Measurements from ENCODE around the gene SNCB. TPM values are rescaled to one million over a fixed set of nuclear protein-coding genes. Genes with fewer than 3 reads are reported as not detected.
A peak's percentile ranks its signal among the peaks of the same experiment; 100 is the strongest.

The SNCB gene
- total RNA-seq, 2 experiments from 2014 or later: not detected

DNA sequence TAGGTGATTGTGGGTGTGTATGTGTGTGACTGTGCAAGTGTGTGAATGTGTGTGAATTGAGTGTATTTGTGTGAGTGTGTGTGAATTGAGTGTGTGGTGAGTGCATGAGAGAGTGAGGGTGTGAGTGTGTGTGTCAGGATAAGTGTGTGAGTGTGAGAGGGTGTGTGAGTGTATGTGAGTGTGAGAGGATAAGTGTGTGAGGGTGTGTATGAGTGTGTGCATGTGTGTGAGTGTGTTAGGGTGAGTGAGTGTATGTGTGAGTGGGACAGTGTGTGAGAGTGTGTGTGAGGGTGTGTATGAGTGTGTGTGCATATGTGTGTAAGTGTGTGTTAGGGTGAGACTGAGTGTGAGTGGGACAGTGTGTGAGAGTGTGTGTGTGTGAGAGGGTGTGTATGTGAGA, 42.0 kb downstream of the SNCB start:
- peaks cover 4% of the 10 kb centered on the region for H3K9me3 Mint-ChIP-seq
- intact Hi-C loops (cut with micrococcal nuclease): no loop called here
- CTCF ChIA-PET: no interaction called here

DNA sequence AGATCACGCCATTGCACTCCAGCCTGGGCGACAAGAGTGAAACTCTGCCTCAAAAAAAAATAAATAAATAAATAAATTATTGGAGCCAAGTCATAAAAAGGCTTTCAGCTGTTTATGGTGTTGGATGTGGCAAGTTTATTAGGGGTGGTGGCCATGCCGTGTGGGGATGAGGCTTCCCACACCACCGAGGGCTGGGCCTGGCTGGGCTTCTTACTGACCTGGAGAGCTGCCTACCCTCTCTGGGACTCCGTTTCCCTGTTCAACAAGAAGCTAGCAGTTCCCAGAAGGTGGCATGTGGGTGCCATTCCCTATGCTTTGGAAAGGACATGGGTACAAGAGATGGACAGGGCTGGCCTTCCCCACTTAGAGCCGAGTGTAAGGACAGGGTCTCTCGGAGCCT, 42.9 kb downstream of the SNCB start:
- intact Hi-C loops (cut with micrococcal nuclease): no loop called here
- H3K4me3 Mint-ChIP-seq: no peak overlapping the region
- no peak for DNase-seq
- no peak overlapping the region for H3K27ac Mint-ChIP-seq
- H3K9me3 Mint-ChIP-seq: peaks cover 4% of the 10 kb centered on the region
- H3K27me3 Mint-ChIP-seq (ENCODE audit: low read depth): no peaks in the 10 kb centered on the region
- no peaks in the 10 kb centered on the region for H3K4me1 Mint-ChIP-seq (ENCODE audit: low read depth)
- no peaks in the 10 kb centered on the region for H3K36me3 Mint-ChIP-seq (ENCODE audit: low read depth)
- CTCF ChIA-PET: interaction anchor here (0.6 to 1.0 kb wide), 3 partner anchors 9 to 14 kb away, joined by 3 read pairs; no protein-coding TSS in a partner anchor

More for the DNA sequence above, 42.0 kb downstream of the SNCB start:
- no peaks in the 10 kb centered on the region for H3K4me1 Mint-ChIP-seq (ENCODE audit: low read depth)
- DNase-seq: no peak
- no peak overlapping the region for H3K27ac Mint-ChIP-seq
- no peak overlapping the region for H3K4me3 Mint-ChIP-seq
- H3K27me3 Mint-ChIP-seq (ENCODE audit: low read depth): no peaks in the 10 kb centered on the region
- H3K36me3 Mint-ChIP-seq (ENCODE audit: low read depth): no peaks in the 10 kb centered on the region

- Mint-ChIP-seq H3K4me1 (ENCODE audit: low read depth) (no peaks in the 10 kb centered on the region), H3K9me3 (peaks cover 4% of the 10 kb centered on the region), H3K27ac (no peak overlapping the region), H3K4me3 (no peak overlapping the region), H3K36me3 (ENCODE audit: low read depth) (no peaks in the 10 kb centered on the region), H3K27me3 (ENCODE audit: low read depth) (no peaks in the 10 kb centered on the region)
- CTCF ChIA-PET: interaction anchor here (0.8 to 1.0 kb wide), 2 partner anchors 71 to 78 kb away, joined by 3 read pairs; no protein-coding TSS in a partner anchor
- DNase-seq: no peak
- intact Hi-C loops (cut with micrococcal nuclease): no loop called here
Measured at GRCh38 chr5:176583076-176583475, 47.3 kb downstream of the SNCB start.

GRCh38 chr5:176581361-176581760, 49.0 kb downstream of the SNCB start:
- Mint-ChIP-seq H3K36me3 (ENCODE audit: low read depth) (no peaks in the 10 kb centered on the region), H3K9me3 (peaks cover 4% of the 10 kb centered on the region), H3K27me3 (ENCODE audit: low read depth) (no peaks in the 10 kb centered on the region), H3K4me3 (no peak overlapping the region), H3K27ac (no peak overlapping the region), H3K4me1 (ENCODE audit: low read depth) (no peaks in the 10 kb centered on the region)
- CTCF ChIA-PET: interaction anchor here (1.4 kb wide), 1 partner anchor 8 kb away, joined by 4 read pairs; no protein-coding TSS in a partner anchor
- no peak for DNase-seq
- intact Hi-C loops (cut with micrococcal nuclease): no loop called here

DNA sequence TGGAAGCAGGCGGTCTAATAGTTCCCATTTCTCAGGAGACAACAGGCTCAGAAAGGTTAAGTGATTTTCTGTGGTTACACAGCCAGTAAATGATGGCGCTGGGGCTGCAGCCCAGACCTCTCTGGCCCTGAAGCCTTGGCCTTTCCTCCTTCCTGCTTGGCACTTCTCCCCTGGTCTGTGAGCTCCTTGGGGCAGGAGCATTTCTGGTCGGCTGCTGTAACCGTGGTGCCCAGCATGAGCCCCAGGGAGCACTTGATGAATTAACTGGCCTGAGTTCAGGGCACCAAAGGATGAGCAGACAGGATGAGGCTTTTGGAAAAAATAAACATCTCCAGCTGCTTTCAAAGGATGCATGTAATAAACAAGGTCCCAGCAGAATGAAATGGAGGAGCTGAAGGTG, 51.0 kb downstream of the SNCB start:
- Mint-ChIP-seq H3K27ac (no peak overlapping the region), H3K27me3 (ENCODE audit: low read depth) (no peaks in the 10 kb centered on the region), H3K36me3 (ENCODE audit: low read depth) (no peaks in the 10 kb centered on the region), H3K9me3 (no peaks in the 10 kb centered on the region), H3K4me3 (no peak overlapping the region), H3K4me1 (ENCODE audit: low read depth) (no peaks in the 10 kb centered on the region)
- CTCF ChIA-PET: interaction anchor here (1.2 to 2.3 kb wide), 2 partner anchors 11 to 80 kb away, joined by 3 to 9 read pairs; no protein-coding TSS in a partner anchor
- no peak for DNase-seq
- intact Hi-C loops (cut with micrococcal nuclease): no loop called here

DNA sequence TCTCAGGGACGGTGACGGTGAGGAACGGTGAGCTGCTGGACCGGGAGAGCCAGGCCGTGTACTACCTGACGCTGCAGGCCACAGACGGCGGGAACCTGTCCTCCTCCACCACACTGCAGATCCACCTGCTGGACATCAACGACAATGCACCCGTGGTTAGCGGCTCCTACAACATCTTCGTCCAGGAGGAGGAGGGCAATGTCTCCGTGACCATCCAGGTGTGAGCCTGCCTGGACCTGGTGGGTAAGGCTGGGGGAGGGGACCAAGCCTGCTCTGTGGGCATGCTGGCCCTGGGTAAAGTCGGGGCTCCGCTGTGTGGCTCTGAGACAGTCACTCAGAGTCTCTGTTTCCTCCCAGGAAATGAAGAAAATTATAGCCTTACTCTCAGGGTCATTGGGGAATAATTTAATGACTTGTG, 51.9 kb downstream of the SNCB start:
- intact Hi-C loops (cut with micrococcal nuclease): no loop called here
- H3K36me3 Mint-ChIP-seq (ENCODE audit: low read depth): no peaks in the 10 kb centered on the region
- DNase-seq: peak; percentile 57
- H3K27me3 Mint-ChIP-seq (ENCODE audit: low read depth): no peaks in the 10 kb centered on the region
- no peaks in the 10 kb centered on the region for H3K9me3 Mint-ChIP-seq
- H3K27ac Mint-ChIP-seq: no peak overlapping the region
- CTCF ChIA-PET: interaction anchor here (0.6 to 2.3 kb wide), 6 partner anchors 19 to 391 kb away, joined by 3 to 9 read pairs (median 4); no protein-coding TSS in a partner anchor
- H3K4me1 Mint-ChIP-seq (ENCODE audit: low read depth): peaks cover 3% of the 10 kb centered on the region
- H3K4me3 Mint-ChIP-seq: no peak overlapping the region

DNA sequence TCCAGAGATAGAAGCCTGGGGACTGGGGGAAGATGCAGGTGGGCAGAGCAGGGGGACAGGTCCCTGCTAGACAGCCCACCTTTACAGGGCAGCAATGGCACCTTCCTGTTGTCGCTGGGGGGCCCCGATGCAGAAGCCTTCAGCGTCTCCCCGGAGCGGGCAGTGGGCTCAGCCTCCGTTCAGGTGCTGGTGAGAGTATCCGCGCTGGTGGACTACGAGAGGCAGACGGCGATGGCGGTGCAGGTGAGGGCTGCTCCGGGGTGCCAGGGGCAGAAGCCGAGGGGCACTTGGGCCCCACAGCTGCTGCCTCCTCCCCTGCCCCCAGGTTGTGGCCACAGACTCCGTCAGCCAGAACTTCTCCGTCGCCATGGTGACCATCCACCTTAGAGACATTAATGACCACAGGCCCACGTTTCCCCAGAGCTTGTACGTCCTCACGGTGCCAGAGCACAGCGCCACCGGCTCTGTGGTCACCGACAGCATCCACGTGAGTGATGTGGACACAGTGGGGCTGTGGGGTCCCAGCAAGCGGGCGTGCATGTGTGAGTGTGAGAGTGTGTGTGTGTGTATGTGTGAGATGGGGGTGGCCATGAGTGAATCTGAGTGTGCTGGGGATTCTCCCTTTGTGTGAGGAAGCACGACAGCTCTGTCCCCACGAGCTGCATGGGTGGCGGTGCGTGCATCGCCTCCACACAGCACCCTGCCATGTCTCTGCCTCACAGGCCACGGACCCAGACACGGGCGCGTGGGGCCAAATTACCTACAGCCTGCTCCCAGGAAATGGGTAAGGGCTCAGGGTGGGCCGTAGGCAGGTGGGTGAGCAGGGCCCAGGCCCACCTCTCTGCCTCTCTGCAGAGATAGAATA, 52.8 kb downstream of the SNCB start:
- peaks cover 3% of the 10 kb centered on the region for H3K4me1 Mint-ChIP-seq (ENCODE audit: low read depth)
- CTCF ChIA-PET: interaction anchor here (0.6 to 2.3 kb wide), 4 partner anchors 19 to 392 kb away, joined by 3 to 9 read pairs (median 6); no protein-coding TSS in a partner anchor
- intact Hi-C loops (cut with micrococcal nuclease): no loop called here
- no peak for DNase-seq
- no peaks in the 10 kb centered on the region for H3K36me3 Mint-ChIP-seq (ENCODE audit: low read depth)
- H3K27ac Mint-ChIP-seq: no peak overlapping the region
- no peaks in the 10 kb centered on the region for H3K27me3 Mint-ChIP-seq (ENCODE audit: low read depth)
- H3K4me3 Mint-ChIP-seq: no peak overlapping the region
- H3K9me3 Mint-ChIP-seq: no peaks in the 10 kb centered on the region

- CTCF ChIA-PET: interaction anchor here (0.6 to 1.8 kb wide), 3 partner anchors 21 to 374 kb away, joined by 4 to 6 read pairs (median 5); no protein-coding TSS in a partner anchor
- H3K4me3 Mint-ChIP-seq: no peak overlapping the region
- no peaks in the 10 kb centered on the region for H3K9me3 Mint-ChIP-seq
- H3K36me3 Mint-ChIP-seq (ENCODE audit: low read depth): no peaks in the 10 kb centered on the region
- peaks cover 3% of the 10 kb centered on the region for H3K4me1 Mint-ChIP-seq (ENCODE audit: low read depth)
- no peak overlapping the region for H3K27ac Mint-ChIP-seq
- DNase-seq: no peak
- intact Hi-C loops (cut with micrococcal nuclease): no loop called here
- no peaks in the 10 kb centered on the region for H3K27me3 Mint-ChIP-seq (ENCODE audit: low read depth)
Measured at GRCh38 chr5:176575488-176576422, 54.6 kb downstream of the SNCB start.

- H3K27me3 Mint-ChIP-seq (ENCODE audit: low read depth): no peaks in the 10 kb centered on the region
- H3K27ac Mint-ChIP-seq: no peak overlapping the region
- H3K4me3 Mint-ChIP-seq: no peak overlapping the region
- DNase-seq: no peak
- CTCF ChIA-PET: interaction anchor here (1.0 to 1.8 kb wide), 3 partner anchors 13 to 86 kb away, joined by 3 to 5 read pairs (median 4); no protein-coding TSS in a partner anchor
- intact Hi-C loops (cut with micrococcal nuclease): no loop called here
- H3K9me3 Mint-ChIP-seq: no peaks in the 10 kb centered on the region
- peaks cover 3% of the 10 kb centered on the region for H3K4me1 Mint-ChIP-seq (ENCODE audit: low read depth)
- no peaks in the 10 kb centered on the region for H3K36me3 Mint-ChIP-seq (ENCODE audit: low read depth)
Measured at GRCh38 chr5:176575066-176575465, 55.3 kb downstream of the SNCB start.

GRCh38 chr5:176574297-176574591, 56.1 kb downstream of the SNCB start:
- no peak overlapping the region for H3K27ac Mint-ChIP-seq
- H3K4me3 Mint-ChIP-seq: no peak overlapping the region
- H3K9me3 Mint-ChIP-seq: no peaks in the 10 kb centered on the region
- CTCF ChIA-PET: interaction anchor here (0.6 to 2.6 kb wide), 18 partner anchors 8 to 844 kb away, joined by 3 to 19 read pairs (median 4); partner anchors contain the start of genes EIF4E1B and SNCB
- DNase-seq: no peak
- H3K27me3 Mint-ChIP-seq (ENCODE audit: low read depth): no peaks in the 10 kb centered on the region
- intact Hi-C loops (cut with micrococcal nuclease): loop anchor here (1.0 kb wide), 2 partner anchors 45 to 73 kb away; partner anchors contain the start of gene TSPAN17
- peaks cover 3% of the 10 kb centered on the region for H3K4me1 Mint-ChIP-seq (ENCODE audit: low read depth)
- no peaks in the 10 kb centered on the region for H3K36me3 Mint-ChIP-seq (ENCODE audit: low read depth)

GRCh38 chr5:176573564-176574296, 56.6 kb downstream of the SNCB start:
- intact Hi-C loops (cut with micrococcal nuclease): loop anchor here (1.0 kb wide), 2 partner anchors 46 to 74 kb away; partner anchors contain the start of gene TSPAN17
- CTCF ChIA-PET: interaction anchor here (0.6 to 2.6 kb wide), 28 partner anchors 8 to 844 kb away, joined by 3 to 19 read pairs (median 3); partner anchors contain the start of genes CDHR2, EIF4E1B, KIAA1191 and SNCB
- Mint-ChIP-seq H3K9me3 (no peaks in the 10 kb centered on the region), H3K36me3 (ENCODE audit: low read depth) (no peaks in the 10 kb centered on the region), H3K4me3 (no peak overlapping the region), H3K27me3 (ENCODE audit: low read depth) (no peaks in the 10 kb centered on the region), H3K4me1 (ENCODE audit: low read depth) (peaks cover 3% of the 10 kb centered on the region), H3K27ac (no peak overlapping the region)
- DNase-seq: peak; percentile 81

Data from activated naive CD4-positive, alpha-beta T cell treated with anti-CD3 and anti-CD28 coated beads for 36 hours (primary cell).